MG63 (cell line): Measurements from ENCODE around the gene OR13A1. TPM values are rescaled to one million over a fixed set of nuclear protein-coding genes. Genes with fewer than 3 reads are reported as not detected.
A peak's percentile ranks its signal among the peaks of the same experiment; 100 is the strongest.
"Not testable (repeated sequence)": the region's sequence is repeated elsewhere in the genome, so short reads cannot be mapped to it uniquely, and the experiment has no call there.

Experiments used
- DNase-seq: peaks from one replicate; pipeline ENCODE4 v3.0.0-alpha.2; 2020
- H3K27me3 ChIP-seq: fragments of 250-450 bp; sonication (Bioruptor Pico); 2 replicates; pipeline ENCODE4 v1.5.1; 2020; ENCODE audit warnings: mild to moderate bottlenecking, moderate library complexity
- H3K36me3 ChIP-seq: fragments of 250-450 bp; sonication (Bioruptor Pico); 2 replicates; pipeline ENCODE4 v1.5.1; 2020; ENCODE audit warnings: mild to moderate bottlenecking, moderate library complexity
- H3K4me3 ChIP-seq: fragments of 250-450 bp; sonication (Bioruptor Pico); 2 replicates; pipeline ENCODE4 v1.5.1; 2020; ENCODE audit warnings: mild to moderate bottlenecking, moderate library complexity
- H3K9me3 ChIP-seq: fragments of 250-450 bp; sonication (Bioruptor Pico); 2 replicates; pipeline ENCODE4 v1.5.1; 2020; ENCODE audit warnings: mild to moderate bottlenecking, moderate library complexity
- total RNA-seq: library from RNA; depleted of rRNA; stranded (reverse); fragments of >200 nt; shearing (Covaris generic); gene quantifications from 2 replicates; pipeline ENCODE4 v1.2.3, GENCODE V29; 2014; ENCODE audit warnings: low replicate concordance; rRNA removed

OR13A1 gene, protein sequence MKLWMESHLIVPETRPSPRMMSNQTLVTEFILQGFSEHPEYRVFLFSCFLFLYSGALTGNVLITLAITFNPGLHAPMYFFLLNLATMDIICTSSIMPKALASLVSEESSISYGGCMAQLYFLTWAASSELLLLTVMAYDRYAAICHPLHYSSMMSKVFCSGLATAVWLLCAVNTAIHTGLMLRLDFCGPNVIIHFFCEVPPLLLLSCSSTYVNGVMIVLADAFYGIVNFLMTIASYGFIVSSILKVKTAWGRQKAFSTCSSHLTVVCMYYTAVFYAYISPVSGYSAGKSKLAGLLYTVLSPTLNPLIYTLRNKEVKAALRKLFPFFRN
- total RNA-seq, result not detected in 2 replicates

- H3K27me3 ChIP-seq, result no peaks in the 10 kb centered on the region
- no peak within 1 kb of the TSS for H3K4me3 ChIP-seq
- no peak for DNase-seq
- H3K36me3 ChIP-seq, result no peaks in the 10 kb centered on the region
- H3K9me3 ChIP-seq, result no peaks in the 10 kb centered on the region; the same call in 1 of the 2 replicates
These were observed at the start of gene OR13A1 for GRCh38 chr10:45315508-45315907. OR13A1 (minus strand) TSS chr10:45315608; CDS start chr10:45304422, 11,186 bp downstream.

DNA sequence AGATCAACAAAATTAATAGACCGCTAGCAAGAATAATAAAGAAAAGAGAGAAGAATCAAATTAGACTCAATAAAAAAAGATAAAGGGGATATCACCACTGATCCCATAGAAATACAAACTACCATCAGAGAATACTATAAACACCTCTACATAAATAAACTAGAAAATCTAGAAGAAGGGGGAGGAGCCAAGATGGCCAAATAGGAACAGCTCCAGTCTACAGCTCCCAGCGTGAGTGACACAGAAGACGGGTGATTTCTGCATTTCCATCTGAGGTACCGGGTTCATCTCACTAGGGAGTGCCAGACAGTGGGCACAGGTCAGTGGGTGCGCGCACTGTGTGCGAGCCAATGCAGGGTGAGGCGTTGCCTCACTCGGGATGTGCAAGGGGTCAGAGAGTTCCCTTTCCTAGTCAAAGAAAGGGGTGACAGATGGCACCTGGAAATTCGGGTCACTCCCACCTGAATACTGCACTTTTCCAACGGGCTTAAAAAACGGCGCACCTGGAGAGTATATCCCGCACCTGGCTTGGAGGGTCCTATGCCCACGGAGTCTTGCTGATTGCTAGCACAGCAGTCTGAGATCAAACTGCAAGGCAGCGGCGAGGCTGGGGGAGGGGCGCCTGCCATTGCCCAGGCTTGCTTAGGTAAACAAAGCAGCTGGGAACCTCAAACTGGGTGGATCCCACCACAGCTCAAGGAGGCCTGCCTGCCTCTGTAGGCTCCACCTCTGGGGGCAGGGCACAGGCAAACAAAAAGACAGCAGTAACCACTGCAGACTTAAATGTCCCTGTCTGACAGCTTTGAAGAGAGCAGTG, 46.8 kb upstream of the OR13A1 start:
- H3K36me3 ChIP-seq, H3K4me3 ChIP-seq, H3K9me3 ChIP-seq, H3K27me3 ChIP-seq, DNase-seq: not testable (repeated sequence)

GRCh38 chr10:45358961-45359360, 43.6 kb upstream of the OR13A1 start:
- not testable (repeated sequence) for H3K36me3 ChIP-seq, H3K4me3 ChIP-seq, H3K27me3 ChIP-seq, DNase-seq, H3K9me3 ChIP-seq

GRCh38 chr10:45355494-45355893, 40.1 kb upstream of the OR13A1 start:
- H3K27me3 ChIP-seq, result 0 out of 2 replicates have a peak, but pooled peaks cover 3% of the 10 kb centered on the region
- H3K9me3 ChIP-seq, result no peaks in the 10 kb centered on the region
- no peak overlapping the region for H3K4me3 ChIP-seq
- no peaks in the 10 kb centered on the region for H3K36me3 ChIP-seq
- no peak for DNase-seq

GRCh38 chr10:45354261-45354660, 38.9 kb upstream of the OR13A1 start:
- Histone ChIP-seq H3K4me3 (no peak overlapping the region), H3K9me3 (no peaks in the 10 kb centered on the region), H3K27me3 (0 out of 2 replicates have a peak, but pooled peaks cover 3% of the 10 kb centered on the region), H3K36me3 (no peaks in the 10 kb centered on the region)
- no peak for DNase-seq

- Histone ChIP-seq H3K4me3 (no peak overlapping the region), H3K36me3 (no peaks in the 10 kb centered on the region), H3K27me3 (0 out of 2 replicates have a peak, but pooled peaks cover 3% of the 10 kb centered on the region), H3K9me3 (no peaks in the 10 kb centered on the region)
- DNase-seq, result no peak
These were observed 37.8 kb upstream of the OR13A1 start for GRCh38 chr10:45353186-45353585.

- not testable (repeated sequence) for H3K4me3 ChIP-seq, DNase-seq, H3K27me3 ChIP-seq, H3K9me3 ChIP-seq, H3K36me3 ChIP-seq
These were observed 32.9 kb upstream of the OR13A1 start for GRCh38 chr10:45348196-45348765.

- H3K36me3 ChIP-seq, H3K27me3 ChIP-seq, H3K9me3 ChIP-seq, H3K4me3 ChIP-seq, DNase-seq: not testable (repeated sequence)
These were observed 32.1 kb upstream of the OR13A1 start for GRCh38 chr10:45347464-45347863.

DNA sequence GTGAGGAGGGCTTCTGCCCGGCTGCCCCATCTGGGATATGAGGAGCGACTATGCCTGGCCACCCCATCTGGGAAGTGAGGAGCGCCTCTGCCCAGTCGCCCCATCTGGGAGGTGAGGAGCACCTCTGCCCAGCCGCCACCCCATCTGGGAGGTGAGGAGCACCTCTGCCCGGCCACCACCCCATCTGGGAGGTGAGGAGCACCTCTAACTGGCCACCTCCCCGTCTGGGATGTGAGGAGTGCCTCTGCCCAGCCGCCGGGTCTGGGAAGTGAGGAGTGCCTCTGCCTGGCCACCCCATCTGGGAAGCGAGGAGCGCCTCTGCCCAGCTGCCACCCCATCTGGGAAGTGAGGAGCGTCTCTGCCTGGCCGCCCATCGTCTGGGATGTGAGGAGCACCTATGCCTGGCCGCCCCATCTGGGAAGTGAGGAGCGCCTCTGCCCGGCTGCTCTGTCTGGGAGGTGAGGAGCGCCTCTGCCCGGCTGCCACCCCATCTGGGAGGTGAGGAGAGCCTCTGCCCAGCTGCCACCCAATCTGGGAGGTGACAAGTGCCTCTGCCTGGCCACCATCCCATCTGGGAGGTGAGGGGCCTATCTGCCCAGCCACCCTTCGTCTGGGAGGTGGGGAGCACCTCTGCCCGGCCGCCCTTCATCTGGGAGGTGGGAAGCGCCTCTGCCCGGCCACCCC, 31.4 kb upstream of the OR13A1 start:
- DNase-seq, H3K27me3 ChIP-seq, H3K4me3 ChIP-seq, H3K36me3 ChIP-seq, H3K9me3 ChIP-seq: not testable (repeated sequence)

GRCh38 chr10:45340420-45340819, 25.0 kb upstream of the OR13A1 start:
- H3K36me3 ChIP-seq, H3K4me3 ChIP-seq, H3K27me3 ChIP-seq, DNase-seq, H3K9me3 ChIP-seq: not testable (repeated sequence)

DNA sequence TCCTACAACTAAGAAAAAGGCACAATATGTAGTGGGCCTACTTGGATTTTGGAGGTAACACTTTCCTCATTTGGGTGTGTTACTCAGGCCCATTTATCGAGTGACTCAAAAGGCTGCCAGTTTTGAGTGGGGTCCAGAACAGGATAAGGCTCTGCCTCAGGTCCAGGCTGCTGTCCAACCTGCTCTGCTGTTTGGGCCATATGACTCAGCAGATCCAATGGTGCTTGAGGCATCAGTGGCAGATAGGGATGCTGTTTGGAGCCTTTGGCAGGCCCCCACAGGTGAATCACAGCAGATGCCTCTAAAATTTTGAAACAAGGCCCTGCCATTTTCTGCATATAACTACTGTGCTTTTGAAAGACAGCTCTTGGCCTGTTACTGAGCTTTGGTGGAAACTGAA, 24.5 kb upstream of the OR13A1 start:
- Histone ChIP-seq H3K9me3 (no peaks in the 10 kb centered on the region), H3K4me3 (no peak overlapping the region), H3K27me3 (no peaks in the 10 kb centered on the region), H3K36me3 (no peaks in the 10 kb centered on the region)
- peak; percentile 58 for DNase-seq

- not testable (repeated sequence) for H3K36me3 ChIP-seq, H3K9me3 ChIP-seq, H3K4me3 ChIP-seq, H3K27me3 ChIP-seq, DNase-seq
These were observed 16.4 kb upstream of the OR13A1 start for GRCh38 chr10:45331824-45332223.

DNA sequence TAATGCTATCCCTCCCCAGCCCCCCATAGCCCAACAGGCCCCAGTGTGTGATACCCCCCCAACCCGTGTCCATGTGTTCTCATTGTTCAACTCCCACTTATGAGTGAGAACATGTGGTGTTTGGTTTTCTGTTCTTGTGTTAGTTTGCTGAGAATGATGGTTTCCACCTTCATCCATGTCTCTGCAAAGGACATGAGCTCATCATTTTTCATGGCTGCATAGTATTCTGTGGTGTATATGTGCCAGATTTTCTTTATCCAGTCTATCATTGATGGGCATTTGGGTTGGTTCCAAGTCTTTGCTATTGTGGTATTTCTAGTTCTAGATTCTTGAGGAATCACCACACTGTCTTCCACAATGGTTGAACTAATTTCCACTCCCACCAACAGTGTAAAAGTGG, 11.5 kb upstream of the OR13A1 start:
- H3K36me3 ChIP-seq, DNase-seq, H3K9me3 ChIP-seq, H3K4me3 ChIP-seq, H3K27me3 ChIP-seq: not testable (repeated sequence)

- Histone ChIP-seq H3K36me3 (no peaks in the 10 kb centered on the region), H3K4me3 (no peak overlapping the region), H3K27me3 (no peaks in the 10 kb centered on the region), H3K9me3 (no peaks in the 10 kb centered on the region)
- DNase-seq, result no peak
These were observed 9.7 kb upstream of the OR13A1 start for GRCh38 chr10:45325116-45325515.

GRCh38 chr10:45319702-45320101, 4.3 kb upstream of the OR13A1 start:
- Histone ChIP-seq H3K27me3 (no peaks in the 10 kb centered on the region), H3K36me3 (no peaks in the 10 kb centered on the region), H3K9me3 (no peaks in the 10 kb centered on the region), H3K4me3 (no peak overlapping the region)
- no peak for DNase-seq

GRCh38 chr10:45313264-45313873, 2.0 kb downstream of the OR13A1 start:
- H3K27me3 ChIP-seq, result no peaks in the 10 kb centered on the region
- no peak overlapping the region for H3K4me3 ChIP-seq
- no peak for DNase-seq
- H3K9me3 ChIP-seq, result no peaks in the 10 kb centered on the region; the same call in 1 of the 2 replicates
- no peaks in the 10 kb centered on the region for H3K36me3 ChIP-seq
